Hepatocyte (in vitro differentiated cells): ENCODE data around the gene KRTAP5-5. TPM values are rescaled to one million over a fixed set of nuclear protein-coding genes. Genes with fewer than 3 reads are reported as not detected.
"Not testable (repeated sequence)": the region's sequence is repeated elsewhere in the genome, so short reads cannot be mapped to it uniquely, and the experiment has no call there.

Experiments
- DNase-seq: peaks from one replicate; pipeline ENCODE4 v3.0.0-alpha.2; 2016; ENCODE audit warnings: low spot score
- H2AFZ ChIP-seq: fragments of 200-600 bp; sonication (generic); 2 replicates; pipeline ENCODE4 v1.6.0; 2016; ENCODE audit warnings: antibody characterized with exemption, mild to moderate bottlenecking
- H3K27ac ChIP-seq: fragments of 200-600 bp; sonication (generic); 2 replicates; pipeline ENCODE4 v1.5.1; 2016; ENCODE audit warnings: mild to moderate bottlenecking
- H3K27me3 ChIP-seq: fragments of 200-600 bp; sonication (generic); 2 replicates; pipeline ENCODE4 v1.6.1; 2016
- H3K36me3 ChIP-seq: fragments of 200-600 bp; sonication (generic); replicated peaks from 2 replicates; pipeline ENCODE4 v1.5.1; 2016; ENCODE audit warnings: low read depth; ENCODE audit not compliant: insufficient read depth
- H3K4me1 ChIP-seq: fragments of 200-600 bp; sonication (generic); 2 replicates; pipeline ENCODE4 v1.5.1; 2016; ENCODE audit warnings: mild to moderate bottlenecking, moderate library complexity; ENCODE audit not compliant: insufficient read depth
- H3K4me2 ChIP-seq: fragments of 200-600 bp; sonication (generic); 2 replicates; pipeline ENCODE4 v1.6.0; 2016
- H3K4me3 ChIP-seq: fragments of 200-600 bp; sonication (generic); 2 replicates; pipeline ENCODE4 v1.5.1; 2016; ENCODE audit warnings: mild to moderate bottlenecking
- H3K79me2 ChIP-seq: fragments of 200-600 bp; sonication (generic); 2 replicates; pipeline ENCODE4 v1.6.0; 2017; ENCODE audit warnings: mild to moderate bottlenecking
- H3K9me2 ChIP-seq: fragments of 200-600 bp; sonication (generic); replicated peaks from 2 replicates; pipeline ENCODE4 v1.6.0; 2017; ENCODE audit warnings: mild to moderate bottlenecking; ENCODE audit not compliant: insufficient read depth
- H3K9me3 ChIP-seq: fragments of 200-600 bp; sonication (generic); 2 replicates; pipeline ENCODE4 v1.5.1; 2016; ENCODE audit warnings: low read depth, mild to moderate bottlenecking
- H4K20me1 ChIP-seq: fragments of 200-600 bp; sonication (generic); 2 replicates; pipeline ENCODE4 v1.6.0; 2016; ENCODE audit warnings: mild to moderate bottlenecking; ENCODE audit not compliant: insufficient read depth, poor library complexity, severe bottlenecking
- CTCF ChIP-seq: fragments of 200-600 bp; sonication (generic); IDR thresholded peaks from 2 replicates; pipeline ENCODE4 v1.5.1; 2016; ENCODE audit warnings: antibody characterized with exemption, mild to moderate bottlenecking; ENCODE audit not compliant: poor library complexity
- EZH2 ChIP-seq: fragments of 200-600 bp; sonication (generic); IDR thresholded peaks from 2 replicates; pipeline ENCODE4 v1.6.1; 2016; ENCODE audit warnings: antibody characterized with exemption, mild to moderate bottlenecking, borderline replicate concordance
- EZH2phosphoT487 ChIP-seq: fragments of 200-600 bp; sonication (generic); IDR thresholded peaks from one replicate; pipeline ENCODE4 v1.6.1; 2018; ENCODE audit warnings: antibody characterized with exemption, mild to moderate bottlenecking, low read depth, moderate library complexity; ENCODE audit not compliant: unreplicated experiment, severe bottlenecking
- WGBS: methylation state at CpG from one replicate; pipeline ENCODE4 v1.1.6; 2016; ENCODE audit warnings: low lambda C conversion rate; ENCODE audit errors: missing lambda C conversion rate; 5-methylcytosine and 5-hydroxymethylcytosine counted together
- polyA plus RNA-seq: library from polyadenylated mRNA; unstranded; fragments of >200 nt; fragmentation: Nextera tagmentation; extraction: Ambion mirVana; gene quantifications from 2 replicates; pipeline ENCODE4 v1.2.1, GENCODE V29; 2016
- total RNA-seq: library from RNA; depleted of rRNA; stranded (reverse); fragments of >200 nt; gene quantifications from 2 replicates; pipeline ENCODE4 v1.2.3, GENCODE V29; 2014

KRTAP5-5 gene
- total and polyA plus RNA-seq, 2 experiments from 2014 or later = 0.54 TPM; not detected in 1

- Histone ChIP-seq H2AFZ (no peak overlapping the region), H3K9me3 (no peaks in the 10 kb centered on the region), H3K79me2 (no peaks in the 10 kb centered on the region), H3K36me3 (no peaks in the 10 kb centered on the region), H3K9me2 (no peaks in the 10 kb centered on the region), H3K4me1 (no peaks in the 10 kb centered on the region), H3K27me3 (peaks cover 10% of the 10 kb centered on the region), H4K20me1 (no peaks in the 10 kb centered on the region), H3K4me3 (no peak overlapping the region), H3K4me2 (no peak overlapping the region), H3K27ac (no peak overlapping the region)
- DNase-seq = no peak
- WGBS = 92% methylated on average over 11 of the region's 11 CpGs
- no peak for TF ChIP-seq CTCF
- no peak for TF ChIP-seq EZH2
- no peak for TF ChIP-seq EZH2phosphoT487
Observed at GRCh38 chr11:1604181-1604580, 25.4 kb upstream of the KRTAP5-5 start.

- Histone ChIP-seq H3K9me2 (no peaks in the 10 kb centered on the region), H3K27me3 (peaks cover 10% of the 10 kb centered on the region), H3K36me3 (no peaks in the 10 kb centered on the region), H3K9me3 (no peaks in the 10 kb centered on the region), H3K27ac (no peak overlapping the region), H3K4me2 (no peak overlapping the region), H3K4me1 (no peaks in the 10 kb centered on the region), H3K4me3 (no peak overlapping the region), H4K20me1 (no peaks in the 10 kb centered on the region), H3K79me2 (no peaks in the 10 kb centered on the region), H2AFZ (no peak overlapping the region)
- TF ChIP-seq EZH2 = no peak
- TF ChIP-seq EZH2phosphoT487 = no peak
- TF ChIP-seq CTCF = no peak
- WGBS = 90% methylated on average over 7 of the region's 7 CpGs
- DNase-seq = no peak
Observed at GRCh38 chr11:1604711-1605110, 24.9 kb upstream of the KRTAP5-5 start.

- H3K4me1 ChIP-seq, H3K27ac ChIP-seq, H3K9me2 ChIP-seq, H3K36me3 ChIP-seq, H3K4me2 ChIP-seq, DNase-seq, H4K20me1 ChIP-seq, H3K79me2 ChIP-seq, H3K27me3 ChIP-seq, H2AFZ ChIP-seq, H3K9me3 ChIP-seq, H3K4me3 ChIP-seq: not testable (repeated sequence)
- 93% methylated on average over 13 of the region's 13 CpGs for WGBS
Observed at GRCh38 chr11:1605923-1606322, 23.7 kb upstream of the KRTAP5-5 start.

- H3K4me3 ChIP-seq, H3K4me2 ChIP-seq, H3K4me1 ChIP-seq, H4K20me1 ChIP-seq, H2AFZ ChIP-seq, H3K79me2 ChIP-seq, H3K9me2 ChIP-seq, H3K27me3 ChIP-seq, DNase-seq, H3K36me3 ChIP-seq, H3K27ac ChIP-seq, H3K9me3 ChIP-seq: not testable (repeated sequence)
- WGBS = 44% methylated on average over 18 of the region's 18 CpGs
Observed at GRCh38 chr11:1607156-1607845, 22.3 kb upstream of the KRTAP5-5 start.

- not testable (repeated sequence) for H4K20me1 ChIP-seq, DNase-seq, H3K4me3 ChIP-seq, H3K9me3 ChIP-seq, H3K4me2 ChIP-seq, H3K4me1 ChIP-seq, H3K9me2 ChIP-seq, H2AFZ ChIP-seq, H3K36me3 ChIP-seq, H3K79me2 ChIP-seq, H3K27me3 ChIP-seq, H3K27ac ChIP-seq
- WGBS = 69% methylated on average over 5 of the region's 5 CpGs
Observed at GRCh38 chr11:1607901-1608300, 21.7 kb upstream of the KRTAP5-5 start.
